A673 (cell line): ENCODE data around the gene HHLA2. TPM values are rescaled to one million over a fixed set of nuclear protein-coding genes. Genes with fewer than 3 reads are reported as not detected.

ENCODE experiments used
- BruUV-seq: library from RNA; stranded (reverse); fragments of 400-500 nt; replicated peaks from 2 replicates; lab custom pipeline; 2021; lab: Mats Ljungman, UMichigan
- CTCF ChIA-PET: fragments of 300-600 bp; sonication (Branson Sonifier 250); formaldehyde crosslinking; loops from one replicate; lab custom pipeline; 2022; ENCODE audit warnings: antibody characterized with exemption; lab: Charles Lee
- POLR2A ChIA-PET: fragments of 300-600 bp; sonication (Branson Sonifier 250); formaldehyde crosslinking; loops from one replicate; lab custom pipeline; 2022; ENCODE audit warnings: antibody characterized with exemption; ENCODE audit not compliant: low non-redundant PET; lab: Charles Lee
- DNase-seq: peaks from one replicate; pipeline ENCODE4 v3.0.0-alpha.2; 2015; ENCODE audit warnings: low spot score
- H3K27ac ChIP-seq: fragments of 200-600 bp; sonication (generic); 2 replicates; pipeline ENCODE4 v1.5.1; 2016; ENCODE audit warnings: mixed run types, low read depth, mild to moderate bottlenecking, mixed read lengths, antibody characterized with exemption, low read length; ENCODE audit not compliant: poor library complexity, severe bottlenecking
- H3K27me3 ChIP-seq: fragments of 200-600 bp; sonication (generic); replicated peaks from 2 replicates; pipeline ENCODE4 v1.6.1; 2017; ENCODE audit warnings: mixed run types, low read depth, mild to moderate bottlenecking, mixed read lengths, antibody characterized with exemption, low read length; ENCODE audit not compliant: insufficient read depth, poor library complexity
- H3K36me3 ChIP-seq: fragments of 200-600 bp; sonication (generic); 2 replicates; pipeline ENCODE4 v1.6.1; 2016; ENCODE audit warnings: mixed run types, mild to moderate bottlenecking, mixed read lengths, antibody characterized with exemption, low read length; ENCODE audit not compliant: insufficient read depth, poor library complexity, severe bottlenecking
- H3K4me1 ChIP-seq: fragments of 200-600 bp; sonication (generic); 2 replicates; pipeline ENCODE4 v1.6.1; 2017; ENCODE audit warnings: mixed run types, mild to moderate bottlenecking, mixed read lengths, antibody characterized with exemption, low read length; ENCODE audit not compliant: insufficient read depth, poor library complexity, severe bottlenecking
- H3K4me3 ChIP-seq: fragments of 200-600 bp; sonication (generic); 2 replicates; pipeline ENCODE4 v1.5.1; 2016; ENCODE audit warnings: low read depth, mixed run types, mild to moderate bottlenecking, mixed read lengths, low read length; ENCODE audit not compliant: poor library complexity, severe bottlenecking
- H3K9me3 ChIP-seq: fragments of 200-600 bp; sonication (generic); 2 replicates; pipeline ENCODE4 v1.6.1; 2016; ENCODE audit warnings: mixed run types, low read depth, mild to moderate bottlenecking, mixed read lengths, antibody characterized with exemption, low read length; ENCODE audit not compliant: poor library complexity, severe bottlenecking
- CTCF ChIP-seq: fragments of 300-800, 200-600 bp; sonication (generic); conservative IDR thresholded peaks from 2 replicates; pipeline ENCODE4 v1.5.1; 2017; ENCODE audit warnings: low read depth, mild to moderate bottlenecking, antibody characterized with exemption, low read length, moderate library complexity, mixed read lengths
- EZH2 ChIP-seq: fragments of 200-600 bp; sonication (generic); IDR thresholded peaks from 2 replicates; pipeline ENCODE4 v1.6.1; 2017; ENCODE audit warnings: borderline replicate concordance, low read depth, mild to moderate bottlenecking, mixed read lengths, antibody characterized with exemption, low read length; ENCODE audit not compliant: poor library complexity, severe bottlenecking
- intact Hi-C: fragments of 100-400 bp; cut with micrococcal nuclease; formaldehyde crosslinking; loops from one replicate; pipeline ENCODE4 v1.10.0; 2022; ENCODE audit not compliant: unreplicated experiment
- total RNA-seq: library from RNA; stranded (reverse); gene quantifications from 2 replicates; pipeline ENCODE4 v1.2.3, GENCODE V29; 2021

The HHLA2 gene
- total RNA-seq, 1 experiment from 2014 or later, result not detected

DNA sequence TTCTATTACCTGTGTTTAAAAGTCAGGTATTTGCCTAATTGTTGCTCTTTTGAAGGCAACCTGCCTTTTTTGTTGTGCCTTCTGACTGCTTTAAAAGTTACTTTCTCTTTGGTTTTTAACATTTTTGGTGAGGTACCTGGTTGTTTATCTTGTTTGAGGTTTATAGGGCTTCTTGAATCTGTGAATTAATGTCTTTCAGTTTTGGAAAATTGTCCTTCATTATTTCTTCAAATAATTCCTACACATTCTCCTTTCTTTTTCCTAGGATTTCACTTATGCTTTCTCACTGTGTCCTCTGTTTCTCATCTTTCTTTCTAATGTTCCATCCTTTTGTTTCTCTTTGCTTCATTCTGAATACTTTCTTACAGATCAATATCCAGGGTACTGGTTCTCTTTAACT, 30.8 kb downstream of the HHLA2 start:
- POLR2A ChIA-PET, result no interaction called here
- no peak for DNase-seq
- Histone ChIP-seq H3K27ac (no peak overlapping the region), H3K9me3 (no peaks in the 10 kb centered on the region), H3K27me3 (peaks cover under 1% of the 10 kb centered on the region), H3K4me3 (no peak overlapping the region), H3K4me1 (no peaks in the 10 kb centered on the region), H3K36me3 (no peaks in the 10 kb centered on the region)
- no peak for TF ChIP-seq CTCF
- CTCF ChIA-PET, result no interaction called here
- no TSS peak for BruUV-seq
- intact Hi-C loops, result no loop called here

DNA sequence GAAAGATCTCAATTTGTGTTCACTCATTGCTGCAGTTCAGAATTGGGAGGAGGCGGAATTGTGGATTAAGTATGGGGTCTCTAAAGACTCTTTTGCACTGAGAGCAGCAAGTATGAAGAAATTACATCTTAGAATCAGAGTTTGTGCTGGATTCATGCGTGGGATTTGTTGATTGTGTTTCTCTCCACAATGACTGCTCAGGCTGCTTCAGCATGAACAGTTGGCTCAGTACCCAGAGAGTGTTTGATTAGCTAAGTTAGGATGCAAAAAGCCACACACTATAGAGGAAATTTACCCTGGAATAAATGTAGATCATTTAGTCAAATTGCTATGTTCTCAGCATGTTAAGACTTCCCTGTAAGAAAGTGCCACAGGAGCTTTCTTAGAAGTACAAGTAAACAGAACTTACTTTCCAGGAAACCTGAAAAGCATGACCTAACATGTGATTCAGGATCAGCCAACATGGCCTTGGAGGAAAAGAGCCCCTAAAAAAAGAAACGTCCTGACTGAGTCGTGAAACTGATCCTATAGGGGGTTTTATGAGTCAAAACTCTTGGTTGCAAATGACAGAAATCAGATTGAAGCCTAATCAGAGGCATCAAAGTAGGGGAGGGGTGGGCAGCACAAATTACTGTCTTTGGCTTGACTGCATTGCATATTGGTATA, 32.6 kb downstream of the HHLA2 start:
- no peak for TF ChIP-seq CTCF
- no peak for TF ChIP-seq EZH2
- CTCF ChIA-PET, result no interaction called here
- no TSS peak for BruUV-seq
- no peak overlapping the region for H3K4me3 ChIP-seq
- POLR2A ChIA-PET, result no interaction called here
- intact Hi-C loops, result no loop called here
- H3K36me3 ChIP-seq, result no peaks in the 10 kb centered on the region
- no peak for DNase-seq
- H3K27ac ChIP-seq, result no peak overlapping the region
- no peaks in the 10 kb centered on the region for H3K9me3 ChIP-seq
- H3K27me3 ChIP-seq, result no peaks in the 10 kb centered on the region
- no peaks in the 10 kb centered on the region for H3K4me1 ChIP-seq

DNA sequence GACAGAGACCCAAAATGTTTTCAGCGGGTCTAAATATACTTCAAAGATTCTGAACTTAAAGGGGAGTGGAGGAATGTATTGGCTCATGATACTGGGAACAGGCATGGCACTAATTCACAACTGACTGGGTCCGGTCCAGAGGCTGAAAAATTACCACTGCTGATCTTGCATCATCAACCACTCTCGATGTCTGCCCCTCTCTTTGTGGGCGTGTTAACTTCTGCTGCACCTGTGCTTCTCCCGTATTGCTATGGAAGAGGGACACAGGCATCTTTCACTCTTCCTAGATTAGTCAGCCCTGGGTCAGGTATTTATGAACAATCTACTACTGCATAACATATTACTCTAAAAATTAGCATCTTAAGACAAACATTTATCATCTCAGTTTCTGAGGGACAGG, 33.2 kb downstream of the HHLA2 start:
- no peak overlapping the region for H3K4me3 ChIP-seq
- no peak for DNase-seq
- intact Hi-C loops, result no loop called here
- H3K27ac ChIP-seq, result no peak overlapping the region
- H3K36me3 ChIP-seq, result no peaks in the 10 kb centered on the region
- ChIA-PET CTCF (no interaction called here), POLR2A (no interaction called here)
- no peaks in the 10 kb centered on the region for H3K4me1 ChIP-seq
- no peak for TF ChIP-seq EZH2
- TF ChIP-seq CTCF, result no peak
- no peaks in the 10 kb centered on the region for H3K27me3 ChIP-seq
- no peaks in the 10 kb centered on the region for H3K9me3 ChIP-seq
- BruUV-seq, result no TSS peak
